ENCODE measurements around the gene FZD4.
"Not testable (repeated sequence)": the region's sequence is repeated elsewhere in the genome, so short reads cannot be mapped to it uniquely, and the experiment has no call there.

FZD4 gene

GRCh38 chr11:86972734-86973133, 17.5 kb upstream of the FZD4 start:
- no peak for DNase-seq (ENCODE audit: low spot score)

DNA sequence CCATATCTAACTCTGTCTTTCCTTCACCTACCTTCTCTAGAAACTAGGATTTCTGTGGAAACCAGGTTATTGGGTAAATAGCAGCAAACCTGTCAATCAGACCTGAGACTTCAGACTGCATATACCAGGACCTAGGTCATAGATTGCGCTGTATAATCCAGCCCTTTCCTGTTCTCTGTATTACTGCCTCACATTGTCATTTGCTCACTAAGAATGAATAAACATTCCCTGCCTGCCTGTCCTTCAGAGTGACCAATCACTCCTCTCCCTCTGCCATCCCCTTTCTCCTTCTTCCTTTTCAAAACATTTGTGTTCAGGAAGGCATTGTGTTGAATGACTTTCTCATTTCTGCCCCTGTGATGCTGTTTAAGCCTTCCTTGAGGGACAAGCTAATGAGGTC, 14.1 kb upstream of the FZD4 start:
- no peak for DNase-seq (ENCODE audit: low spot score)

- DNase-seq (ENCODE audit: low spot score) = not testable (repeated sequence)
Measured at GRCh38 chr11:86967601-86968000, 12.4 kb upstream of the FZD4 start.

GRCh38 chr11:86957976-86958646, 2.9 kb upstream of the FZD4 start:
- DNase-seq (ENCODE audit: low spot score) = no peak

DNA sequence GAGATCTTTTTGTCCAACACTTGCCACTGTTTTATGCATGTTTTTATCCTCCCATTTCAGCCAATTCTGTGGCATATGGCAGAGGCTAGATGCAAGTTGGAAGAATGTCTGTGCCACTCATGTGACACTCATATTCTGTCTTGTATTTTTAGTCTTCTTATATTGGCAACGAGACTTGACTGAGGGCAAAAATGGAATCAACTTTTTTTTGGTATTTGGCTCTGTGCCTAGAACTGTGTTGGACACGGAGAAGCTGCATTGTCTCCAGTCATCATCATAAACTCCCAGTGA, 1.7 kb upstream of the FZD4 start:
- no peak for DNase-seq (ENCODE audit: low spot score)

GRCh38 chr11:86955111-86955360, 159 bp downstream of the FZD4 start:
- no peak for DNase-seq (ENCODE audit: low spot score)

- no peak for DNase-seq (ENCODE audit: low spot score)
Measured at GRCh38 chr11:86954269-86955110, 705 bp downstream of the FZD4 start.

DNA sequence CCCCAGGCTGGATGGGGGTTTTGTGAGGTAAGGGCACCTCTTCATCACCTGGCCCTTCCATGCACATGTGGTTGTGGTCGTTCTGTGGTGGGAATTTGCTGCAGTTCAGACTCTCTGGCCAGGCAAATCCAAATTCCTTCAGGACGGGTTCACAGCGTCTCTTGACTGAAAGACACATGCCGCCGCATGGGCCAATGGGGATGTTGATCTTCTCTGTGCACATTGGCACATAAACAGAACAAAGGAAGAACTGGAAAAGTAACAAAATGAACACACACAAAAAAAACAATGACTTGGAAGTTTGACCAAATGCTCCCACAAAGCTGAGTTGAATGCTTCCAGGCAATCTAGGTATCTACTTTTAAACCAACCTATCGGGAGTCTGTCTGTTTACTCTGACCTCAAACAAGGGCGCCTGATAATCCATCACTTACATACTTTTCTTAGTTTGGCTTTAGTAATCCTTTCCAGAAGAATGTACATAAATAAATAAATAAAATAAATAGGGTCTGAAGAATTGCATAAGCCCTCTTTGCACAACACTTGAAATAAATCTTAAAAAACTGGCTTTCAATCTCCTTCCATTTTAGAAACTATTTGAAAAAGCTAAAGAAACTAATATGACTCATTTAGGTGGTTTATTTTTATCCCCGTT, 2.8 kb downstream of the FZD4 start:
- DNase-seq (ENCODE audit: low spot score) = no peak

GRCh38 chr11:86951706-86952105, 3.5 kb downstream of the FZD4 start:
- no peak for DNase-seq (ENCODE audit: low spot score)

DNA sequence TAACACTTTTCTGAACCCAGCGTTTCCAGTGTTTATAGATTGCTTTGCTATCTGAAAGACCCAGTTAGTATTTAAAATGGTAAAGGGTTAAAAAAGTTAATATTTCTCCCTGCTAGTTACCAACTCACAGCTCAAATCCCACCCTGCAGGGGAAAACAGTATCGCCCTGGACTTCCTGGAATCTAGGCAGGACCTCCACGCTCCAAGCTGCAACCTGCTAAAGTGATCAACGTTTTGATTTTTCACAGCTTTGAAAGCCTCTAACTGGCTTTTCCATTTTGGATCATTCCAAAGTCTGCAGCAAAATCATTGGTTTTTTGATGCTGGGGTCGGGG, 4.6 kb downstream of the FZD4 start:
- no peak for DNase-seq (ENCODE audit: low spot score)

- no peak for DNase-seq (ENCODE audit: low spot score)
Measured at GRCh38 chr11:86949995-86950660, 5.1 kb downstream of the FZD4 start.

DNA sequence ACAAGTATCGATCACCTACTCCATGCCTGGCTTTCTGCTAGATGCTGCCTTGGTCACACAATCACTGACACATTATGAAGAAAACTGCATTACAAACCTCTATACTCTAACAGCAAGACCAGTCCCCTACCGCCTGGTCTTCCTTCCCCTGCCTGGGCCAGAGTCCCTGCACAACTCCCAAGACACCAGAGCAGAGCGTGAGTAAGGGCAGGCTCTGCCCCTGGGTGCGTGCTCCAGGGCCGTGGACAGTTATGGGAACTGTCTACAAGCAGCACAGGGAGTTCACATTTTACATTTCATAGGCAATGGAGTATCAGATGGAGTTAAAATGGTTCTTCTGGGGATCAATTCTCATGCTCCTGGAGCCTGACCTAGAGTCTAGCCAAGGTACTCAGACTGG, 6.5 kb downstream of the FZD4 start:
- no peak for DNase-seq (ENCODE audit: low spot score)

DNA sequence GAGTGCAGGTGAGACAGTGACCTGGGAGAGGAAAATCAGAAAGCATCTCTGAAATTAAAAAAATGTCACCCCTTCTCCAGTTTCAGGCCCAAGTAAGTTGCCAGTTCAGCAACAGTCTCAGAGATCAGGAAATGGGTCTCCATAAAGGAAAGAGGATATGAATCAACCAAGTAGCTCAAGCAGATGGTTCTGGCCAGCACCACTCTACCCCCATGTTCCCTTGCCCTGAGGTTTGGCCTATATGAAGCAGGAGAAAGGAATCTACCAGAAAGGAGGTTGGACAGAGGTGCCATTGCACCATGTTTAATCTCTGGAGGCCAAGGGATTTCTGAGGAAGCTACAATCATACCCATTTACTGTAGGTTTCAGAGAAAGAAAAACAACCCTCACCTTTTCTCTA, 7.7 kb downstream of the FZD4 start:
- DNase-seq (ENCODE audit: low spot score) = no peak

- not testable (repeated sequence) for DNase-seq (ENCODE audit: low spot score)
Measured at GRCh38 chr11:86943505-86943904, 11.7 kb downstream of the FZD4 start.

GRCh38 chr11:86941871-86942599, 13.2 kb downstream of the FZD4 start:
- no peak for DNase-seq (ENCODE audit: low spot score)

DNA sequence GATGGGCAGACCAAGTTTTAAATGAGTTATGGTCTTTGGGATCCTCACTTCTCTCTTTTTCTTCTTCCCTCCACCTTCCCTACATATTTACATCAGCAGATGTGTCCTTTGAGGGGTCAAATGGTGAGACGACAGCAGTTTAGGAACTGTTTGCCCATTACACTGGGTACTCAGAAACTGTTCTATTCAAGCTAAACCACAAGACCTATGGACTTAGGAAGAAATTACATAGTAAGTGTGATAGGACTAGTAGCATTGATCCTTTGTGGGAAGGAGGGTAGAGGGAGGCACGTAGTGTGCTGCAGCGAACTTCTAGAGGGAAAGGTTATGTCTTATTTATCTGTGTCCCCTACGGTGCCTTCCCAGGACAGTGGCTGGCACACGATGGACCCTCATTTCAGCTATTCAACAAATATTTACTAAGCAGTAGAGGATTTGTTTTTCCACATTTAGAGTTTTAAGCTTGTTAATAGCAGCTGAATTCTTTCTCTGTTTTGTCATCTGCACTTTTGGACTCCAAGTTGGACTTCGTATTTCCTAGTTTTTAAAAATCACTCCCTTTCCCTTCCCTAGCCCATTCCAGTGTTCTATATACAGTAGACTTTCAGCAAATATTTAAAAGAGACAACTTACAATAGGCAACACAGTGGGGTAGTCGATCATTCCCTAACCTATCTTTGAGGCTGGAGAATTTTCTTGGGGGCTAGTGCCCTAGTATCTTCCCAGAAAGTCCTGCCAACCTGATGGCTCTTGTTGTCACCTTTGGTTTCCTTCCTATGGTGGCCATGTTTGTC, 13.9 kb downstream of the FZD4 start:
- no peak for DNase-seq (ENCODE audit: low spot score)

DNA sequence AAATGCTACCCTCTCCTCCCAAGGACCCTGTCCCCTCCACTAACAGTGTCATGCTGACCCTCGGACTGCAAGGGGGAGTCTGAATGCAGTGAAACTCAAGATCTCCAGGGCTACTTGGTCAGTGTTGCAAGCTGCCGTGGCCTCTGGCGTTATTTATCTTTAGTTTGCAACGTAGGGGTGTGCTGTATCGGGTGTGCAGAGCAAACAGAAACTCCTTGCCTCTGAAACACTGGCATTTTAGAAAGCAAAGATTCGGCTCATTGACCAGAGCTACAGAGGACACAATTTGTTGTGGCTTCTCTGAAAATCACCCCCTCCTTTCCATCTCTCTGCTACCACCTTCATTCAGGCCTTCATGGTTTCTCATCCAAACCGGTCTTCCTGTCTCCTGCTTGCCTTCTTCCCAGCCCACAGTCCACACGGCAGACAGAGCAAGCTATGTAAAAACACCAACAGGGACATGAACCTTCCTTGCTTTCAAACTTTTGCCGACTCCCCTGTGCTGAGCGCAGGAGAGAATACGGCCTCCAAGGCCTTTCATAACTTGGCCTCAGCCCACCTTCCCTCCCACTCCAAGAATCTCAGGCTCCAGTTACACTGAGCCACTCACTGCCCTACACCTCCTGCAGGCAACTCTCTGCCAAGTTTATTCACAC, 14.9 kb downstream of the FZD4 start:
- no peak for DNase-seq (ENCODE audit: low spot score)

DNA sequence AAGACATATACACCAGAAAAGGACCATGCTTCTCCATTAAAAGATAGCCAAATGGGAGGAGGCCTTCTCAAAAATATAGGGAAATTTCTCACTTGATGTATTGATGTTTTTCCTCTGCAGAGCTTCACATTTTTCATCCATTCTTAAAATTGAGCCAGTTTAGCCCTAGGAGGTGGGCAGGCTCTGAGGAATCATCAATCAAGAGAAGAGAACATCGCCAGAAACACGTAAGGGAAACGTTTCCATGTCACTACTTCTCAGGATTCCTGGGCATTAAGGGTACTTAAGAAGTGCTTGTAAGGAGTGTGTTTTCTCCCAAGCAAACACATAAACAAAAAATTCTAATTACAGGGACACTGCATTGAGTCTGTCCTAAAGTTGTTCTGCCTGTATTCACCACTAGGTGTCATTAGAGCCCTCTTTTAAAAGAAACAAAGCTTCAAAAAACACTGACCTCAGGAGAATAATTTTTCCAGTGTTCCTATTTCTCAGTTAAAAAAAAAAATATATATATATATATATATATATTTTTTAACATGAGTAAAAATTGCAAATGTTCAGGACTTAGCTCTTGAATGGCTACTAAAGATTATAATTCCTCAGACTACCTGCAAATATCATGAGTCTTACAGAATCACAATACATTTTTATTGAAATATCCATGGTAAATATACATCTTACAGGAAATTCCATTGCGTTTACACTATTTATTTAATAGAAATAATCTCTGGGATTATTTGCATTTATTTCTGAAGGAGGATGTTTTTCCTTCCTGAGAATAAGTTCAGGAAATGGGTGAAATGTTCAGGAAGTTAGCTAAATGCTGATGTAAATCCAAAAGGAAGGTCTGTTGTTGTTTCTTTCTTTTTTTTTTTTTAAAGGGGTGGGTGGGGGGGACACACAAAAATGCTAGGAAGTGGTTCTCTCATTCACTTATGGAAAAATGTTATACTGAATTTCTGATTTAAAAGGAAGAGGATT, 16.0 kb downstream of the FZD4 start:
- no peak for DNase-seq (ENCODE audit: low spot score)

DNA sequence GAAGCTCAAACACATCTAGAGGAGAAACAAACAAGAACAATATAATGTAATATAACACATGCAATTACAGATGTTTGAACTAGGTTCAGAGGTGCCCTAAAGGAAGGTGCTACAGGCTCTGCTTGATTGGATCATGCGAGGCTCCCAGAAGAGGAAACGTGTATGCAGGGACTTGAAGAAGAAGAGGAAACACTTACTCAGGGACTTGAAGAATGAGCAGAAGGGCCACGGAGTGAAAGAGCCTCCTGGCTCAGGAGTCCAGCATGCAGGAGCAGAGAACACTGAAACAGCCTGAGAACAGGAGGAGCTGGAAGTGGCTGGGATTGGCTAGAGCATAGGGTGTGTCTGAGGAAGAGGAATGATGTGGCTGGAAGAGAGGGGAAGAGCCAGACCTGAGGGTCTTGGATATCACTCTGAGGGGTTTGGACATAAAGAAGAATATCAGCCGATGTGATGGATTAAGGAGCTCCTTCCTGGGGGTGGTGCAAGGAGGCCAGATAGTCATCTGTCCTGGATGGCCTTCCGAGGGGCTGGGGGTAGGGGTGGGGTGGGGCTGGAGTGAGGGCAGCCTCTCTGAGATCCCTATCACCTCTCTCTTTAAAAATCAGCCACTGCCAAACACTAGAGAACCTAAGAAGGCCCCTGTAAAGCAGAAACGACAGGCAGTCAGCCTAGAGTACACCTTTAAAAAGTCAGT, 16.8 kb downstream of the FZD4 start:
- no peak for DNase-seq (ENCODE audit: low spot score)

All from ecto neural progenitor cell (in vitro differentiated cells).